ENCODE results near the gene ERG. TPM values are rescaled to one million over a fixed set of nuclear protein-coding genes. Genes with fewer than 3 reads are reported as not detected.

Gene ERG
- total and polyA plus RNA-seq, 3 donors from 2014 or later: 3.7 to 8.0 (median 5.0) TPM

DNA sequence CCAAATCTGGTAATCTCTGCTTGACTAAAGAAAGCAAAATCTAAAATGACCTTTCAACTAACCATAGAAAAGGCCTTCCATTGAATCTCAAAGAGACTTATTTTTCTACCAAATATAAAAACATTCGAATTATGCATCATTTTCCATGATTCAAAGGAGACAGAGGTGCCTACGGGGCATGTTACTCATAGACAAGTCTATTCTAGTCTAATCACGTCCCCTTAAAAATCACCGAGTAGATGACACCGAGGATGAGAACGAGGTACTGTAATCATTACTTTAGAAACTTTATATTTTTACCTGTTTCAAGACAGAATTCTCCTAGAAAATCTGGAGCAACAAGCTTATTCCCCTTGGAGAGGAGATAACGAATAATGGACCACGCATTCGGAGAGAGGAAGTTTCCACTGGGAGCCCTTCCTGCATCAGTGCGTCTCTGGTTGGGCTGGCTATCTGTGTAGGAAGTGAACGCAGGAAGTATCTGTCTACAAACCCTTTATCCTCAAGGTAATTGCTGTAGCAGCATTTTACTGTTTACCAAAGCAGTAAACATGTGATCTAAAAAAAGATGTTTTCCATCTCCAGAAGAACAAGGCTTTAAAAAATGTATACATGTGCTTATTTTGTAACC lies 9.5 kb downstream of the ERG start:
- 80 to 84% methylated on average over 11 of the region's 11 CpGs for WGBS, 2 donors
- TF ChIP-seq CTCF (IDR thresholded peaks at IDR 0.05) (no peak), POLR2A (IDR thresholded peaks at IDR 0.05) (no peak)
- Histone ChIP-seq H3K36me3 (ENCODE audit: low read depth, missing control alignments) (no peaks in the 10 kb centered on the region), H3K27me3 (no peaks in the 10 kb centered on the region), H3K27ac (no peak overlapping the region), H3K4me3 (no peak overlapping the region), H3K4me1 (no peaks in the 10 kb centered on the region), H3K9me3 (no peaks in the 10 kb centered on the region)
- no peak for DNase-seq
- intact Hi-C loops (cut with DNase I; ENCODE audit: low total_unique reads): no loop called here

GRCh38 chr21:38487901-38488639 lies 10.2 kb downstream of the ERG start:
- no peak overlapping the region for H3K27ac ChIP-seq
- 76 to 85% methylated on average over 10 of the region's 10 CpGs for WGBS, 2 donors
- TF ChIP-seq POLR2A (IDR thresholded peaks at IDR 0.05) (no peak), CTCF (IDR thresholded peaks at IDR 0.05) (no peak)
- H3K4me3 ChIP-seq: no peak overlapping the region
- H3K9me3 ChIP-seq: no peaks in the 10 kb centered on the region
- intact Hi-C loops (cut with DNase I; ENCODE audit: low total_unique reads): no loop called here
- H3K36me3 ChIP-seq (ENCODE audit: low read depth, missing control alignments): no peaks in the 10 kb centered on the region
- H3K27me3 ChIP-seq: no peaks in the 10 kb centered on the region
- DNase-seq: no peak
- no peaks in the 10 kb centered on the region for H3K4me1 ChIP-seq

DNA sequence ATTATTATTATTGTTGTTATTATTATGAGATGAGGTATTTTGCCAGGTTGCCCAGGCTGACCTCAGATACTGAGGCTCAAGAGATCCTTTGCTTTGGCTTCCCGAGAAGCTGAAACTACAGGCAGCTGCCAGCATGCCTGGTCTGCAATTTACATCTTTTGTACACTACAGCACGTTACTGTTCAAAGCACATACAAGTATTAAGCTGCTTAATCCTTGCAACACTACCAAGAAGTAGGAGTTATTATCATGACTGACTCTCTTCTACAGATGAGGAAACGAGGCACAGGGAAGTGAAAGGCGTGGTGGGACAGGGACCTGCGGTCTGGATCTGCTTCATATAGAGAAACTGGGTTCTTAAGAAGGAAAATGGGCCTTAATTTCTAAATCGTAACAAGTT lies 11.6 kb downstream of the ERG start:
- 73 to 83% methylated on average over 6 of the region's 6 CpGs for WGBS, 2 donors
- intact Hi-C loops (cut with DNase I; ENCODE audit: low total_unique reads): no loop called here

DNA sequence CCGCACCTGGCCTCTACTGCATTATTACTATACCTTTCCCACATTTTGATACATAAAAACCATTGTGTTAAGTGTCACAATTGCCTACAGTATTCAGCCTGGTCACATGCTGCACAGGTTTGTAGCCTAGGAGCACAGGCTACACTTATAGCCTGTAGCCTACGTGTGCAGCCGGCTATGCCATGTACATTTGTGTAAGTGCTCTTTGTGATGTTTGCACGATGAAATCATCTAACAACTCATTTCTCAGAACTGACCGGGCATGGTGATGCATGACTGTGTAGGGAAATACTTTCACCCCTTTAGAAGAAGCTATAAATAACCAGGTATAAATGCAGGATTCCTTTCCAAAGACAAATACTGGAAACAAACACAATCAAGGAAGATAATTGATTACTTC lies 12.1 kb downstream of the ERG start:
- TF ChIP-seq CTCF (IDR thresholded peaks at IDR 0.05) (no peak), POLR2A (IDR thresholded peaks at IDR 0.05) (no peak)
- Histone ChIP-seq H3K4me1 (no peaks in the 10 kb centered on the region), H3K9me3 (no peaks in the 10 kb centered on the region), H3K4me3 (no peak overlapping the region), H3K27ac (no peak overlapping the region), H3K27me3 (no peaks in the 10 kb centered on the region), H3K36me3 (ENCODE audit: low read depth, missing control alignments) (no peaks in the 10 kb centered on the region)
- intact Hi-C loops (cut with DNase I; ENCODE audit: low total_unique reads): no loop called here
- WGBS, 2 donors: 87% methylated on average over 5 of the region's 5 CpGs
- no peak for DNase-seq

More for the DNA sequence above, 11.6 kb downstream of the ERG start:
- no peaks in the 10 kb centered on the region for H3K36me3 ChIP-seq (ENCODE audit: low read depth, missing control alignments)
- H3K27me3 ChIP-seq: no peaks in the 10 kb centered on the region
- H3K27ac ChIP-seq: no peak overlapping the region
- TF ChIP-seq POLR2A (IDR thresholded peaks at IDR 0.05) (no peak), CTCF (IDR thresholded peaks at IDR 0.05) (no peak)
- no peaks in the 10 kb centered on the region for H3K4me1 ChIP-seq
- no peak for DNase-seq
- no peaks in the 10 kb centered on the region for H3K9me3 ChIP-seq
- no peak overlapping the region for H3K4me3 ChIP-seq

Data from testis (tissue), 3 donors.